HL-60 (cell line): ENCODE measurements around the gene PSMF1.

ENCODE experiments used
- POLR2AphosphoS5 ChIP-seq: IDR thresholded peaks from 2 replicates; pipeline ENCODE4 v1.6.1; 2012; ENCODE audit warnings: low read depth
- TF ChIP-seq, protein P1 (sequence below): IDR thresholded peaks from one replicate; pipeline ENCODE4 v1.5.1; 2011; ENCODE audit warnings: low read length, control low read depth, inconsistent platforms; ENCODE audit not compliant: insufficient read depth

DNA sequence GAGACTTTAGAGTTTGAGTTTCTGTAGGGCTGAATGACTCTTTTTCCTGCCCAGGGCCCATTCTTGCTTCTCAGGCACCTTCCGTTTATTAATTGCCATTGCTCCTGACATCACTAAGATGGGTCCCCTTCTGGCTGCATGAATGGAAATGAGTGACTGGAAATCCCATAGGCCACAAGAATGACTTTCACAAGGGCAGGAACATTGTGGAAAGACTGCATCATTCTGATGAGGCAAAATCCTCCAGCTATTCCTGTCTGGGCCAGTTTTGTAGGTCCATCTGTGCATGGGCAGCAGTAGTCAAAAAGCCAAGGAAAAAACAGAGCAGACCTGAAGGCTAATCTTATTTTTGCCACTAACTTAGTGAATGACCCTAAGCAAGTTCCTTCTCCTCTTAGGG, 47.1 kb downstream of the PSMF1 start:
- TF ChIP-seq, protein P1, sequence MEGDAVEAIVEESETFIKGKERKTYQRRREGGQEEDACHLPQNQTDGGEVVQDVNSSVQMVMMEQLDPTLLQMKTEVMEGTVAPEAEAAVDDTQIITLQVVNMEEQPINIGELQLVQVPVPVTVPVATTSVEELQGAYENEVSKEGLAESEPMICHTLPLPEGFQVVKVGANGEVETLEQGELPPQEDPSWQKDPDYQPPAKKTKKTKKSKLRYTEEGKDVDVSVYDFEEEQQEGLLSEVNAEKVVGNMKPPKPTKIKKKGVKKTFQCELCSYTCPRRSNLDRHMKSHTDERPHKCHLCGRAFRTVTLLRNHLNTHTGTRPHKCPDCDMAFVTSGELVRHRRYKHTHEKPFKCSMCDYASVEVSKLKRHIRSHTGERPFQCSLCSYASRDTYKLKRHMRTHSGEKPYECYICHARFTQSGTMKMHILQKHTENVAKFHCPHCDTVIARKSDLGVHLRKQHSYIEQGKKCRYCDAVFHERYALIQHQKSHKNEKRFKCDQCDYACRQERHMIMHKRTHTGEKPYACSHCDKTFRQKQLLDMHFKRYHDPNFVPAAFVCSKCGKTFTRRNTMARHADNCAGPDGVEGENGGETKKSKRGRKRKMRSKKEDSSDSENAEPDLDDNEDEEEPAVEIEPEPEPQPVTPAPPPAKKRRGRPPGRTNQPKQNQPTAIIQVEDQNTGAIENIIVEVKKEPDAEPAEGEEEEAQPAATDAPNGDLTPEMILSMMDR: no peak
- no peak for TF ChIP-seq POLR2AphosphoS5
